CD4-positive, alpha-beta T cell treated with Interleukin-21 for 1 hour (primary cell): Measurements from ENCODE around the gene VIT.

Experiments used
- DNase-seq: peaks from one replicate; pipeline ENCODE4 v3.0.0-alpha.2; 2020

VIT gene

DNA sequence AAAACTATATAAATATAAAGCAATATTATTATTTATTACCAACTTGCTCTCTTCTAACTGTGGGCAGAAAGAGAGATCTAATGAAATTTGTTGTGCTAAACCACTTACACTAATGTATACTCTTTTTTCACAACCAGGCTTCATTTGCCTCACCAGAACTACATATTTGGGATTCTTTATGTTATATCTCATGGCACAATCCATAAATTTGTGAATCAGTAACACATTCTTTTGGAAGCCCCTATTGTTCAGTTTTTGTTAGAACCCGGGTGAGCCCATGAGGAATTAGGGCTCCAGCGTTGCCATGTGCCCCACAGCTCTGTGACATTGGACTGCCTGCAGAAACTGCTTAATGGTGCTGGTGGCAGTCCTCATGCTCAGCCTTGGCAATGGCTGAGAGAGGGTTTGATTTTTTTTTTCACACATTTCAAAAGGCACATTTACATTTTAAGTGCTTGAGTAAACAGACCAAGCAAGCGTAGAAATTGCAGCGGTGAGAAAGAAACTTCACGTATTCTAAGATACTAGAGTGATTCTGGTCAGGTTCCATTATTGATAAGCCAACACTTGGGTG, 15.3 kb downstream of the VIT start:
- no peak for DNase-seq

- no peak for DNase-seq
These were observed 16.8 kb downstream of the VIT start for GRCh38 chr2:36713310-36713709.

DNA sequence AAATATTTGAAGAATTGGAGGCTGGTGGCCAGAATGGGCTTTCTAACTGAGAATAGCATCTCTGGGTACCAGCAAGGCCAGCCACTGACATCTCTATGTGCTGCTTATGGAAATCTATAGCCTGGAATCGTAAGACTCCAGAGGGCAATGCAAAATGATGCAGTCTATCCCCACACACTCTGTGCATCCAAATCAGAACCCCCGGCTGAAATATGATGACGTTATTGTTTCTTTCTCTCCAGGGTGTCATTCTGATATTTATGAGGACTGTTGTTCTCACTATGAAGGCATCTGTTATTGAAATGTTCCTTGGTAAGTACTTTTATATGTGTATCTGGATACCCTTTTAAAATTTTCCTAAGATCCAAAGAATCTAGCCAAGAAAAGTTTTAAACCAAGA, 19.6 kb downstream of the VIT start:
- DNase-seq: no peak

- no peak for DNase-seq
These were observed 21.2 kb downstream of the VIT start for GRCh38 chr2:36717603-36718266.

- DNase-seq: no peak
These were observed 31.0 kb downstream of the VIT start for GRCh38 chr2:36727550-36727949.

DNA sequence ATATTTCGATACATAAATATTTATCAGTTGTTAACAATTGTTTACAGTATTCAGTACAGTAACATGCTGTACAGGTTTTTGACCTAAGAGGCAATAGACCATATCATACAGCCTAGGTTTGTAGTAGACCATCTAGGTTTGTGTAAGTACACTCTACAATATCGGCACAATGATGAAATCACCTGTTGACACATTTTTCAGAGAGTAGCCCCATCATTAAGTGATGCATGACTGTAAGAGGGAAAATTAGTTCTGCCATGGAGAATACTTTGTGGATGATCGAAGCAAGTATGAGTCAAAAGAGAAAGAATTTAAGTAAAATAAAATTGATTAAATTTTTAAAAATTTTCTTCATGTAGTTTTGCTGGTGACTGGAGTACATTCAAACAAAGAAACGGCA, 32.6 kb downstream of the VIT start:
- no peak for DNase-seq

GRCh38 chr2:36731941-36732672, 35.6 kb downstream of the VIT start:
- DNase-seq: no peak

DNA sequence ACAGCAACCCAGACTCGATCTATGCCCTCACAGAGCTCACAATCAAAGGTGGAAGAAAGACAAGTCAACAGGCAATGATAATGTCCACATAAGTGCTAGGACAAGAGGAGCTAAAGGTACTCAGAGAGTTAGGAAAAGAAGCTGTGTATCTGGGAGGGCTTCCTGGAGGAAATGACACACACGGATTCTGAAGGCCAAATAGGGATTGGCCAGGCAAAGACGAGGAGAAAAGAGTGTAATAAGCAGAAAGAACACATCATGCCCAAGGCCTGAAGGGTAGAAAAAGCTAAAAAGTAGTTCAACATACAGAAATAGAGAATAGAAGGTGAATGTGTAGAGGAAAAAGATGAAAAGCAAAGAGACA, 36.1 kb downstream of the VIT start:
- no peak for DNase-seq

DNA sequence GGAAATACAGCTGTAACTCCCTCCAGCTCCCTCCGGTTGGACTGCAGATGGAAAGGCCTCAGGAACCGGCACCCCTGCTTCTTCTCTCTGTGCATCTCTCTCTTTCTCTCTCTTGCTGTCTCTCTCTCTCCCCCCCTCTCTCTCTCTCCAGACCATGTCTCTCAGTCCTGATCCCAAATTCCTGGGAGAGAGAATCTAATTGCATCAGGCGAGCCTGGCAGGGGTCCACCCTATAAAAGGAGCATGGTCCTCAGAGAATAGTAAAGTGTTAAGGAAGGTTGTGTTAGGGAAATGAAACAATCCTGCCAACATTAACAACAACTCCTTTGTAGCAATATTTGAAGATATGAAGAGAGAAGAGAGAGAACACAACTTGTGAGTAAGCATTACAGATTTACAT, 36.7 kb downstream of the VIT start:
- DNase-seq: no peak

DNA sequence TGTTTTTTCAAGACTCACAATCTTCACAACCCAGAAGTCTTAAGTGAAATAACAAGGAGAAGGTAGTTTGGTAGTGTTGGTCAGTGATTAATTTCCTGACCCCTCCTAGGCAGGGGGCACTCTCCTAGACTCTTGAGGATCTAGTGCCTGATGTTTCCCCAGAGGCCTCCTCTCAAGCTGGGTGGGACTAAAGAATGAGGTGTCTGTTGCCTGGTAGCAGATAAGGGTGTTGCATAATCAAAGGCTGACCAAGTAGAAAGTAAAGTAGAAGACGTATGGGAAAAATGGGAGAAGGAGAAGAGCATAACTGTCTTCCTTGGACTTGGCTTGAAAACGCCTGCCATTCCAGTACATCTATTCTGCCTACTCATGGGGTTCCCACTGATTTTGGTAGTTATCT, 37.8 kb downstream of the VIT start:
- no peak for DNase-seq

- no peak for DNase-seq
These were observed 40.7 kb downstream of the VIT start for GRCh38 chr2:36737131-36737750.

DNA sequence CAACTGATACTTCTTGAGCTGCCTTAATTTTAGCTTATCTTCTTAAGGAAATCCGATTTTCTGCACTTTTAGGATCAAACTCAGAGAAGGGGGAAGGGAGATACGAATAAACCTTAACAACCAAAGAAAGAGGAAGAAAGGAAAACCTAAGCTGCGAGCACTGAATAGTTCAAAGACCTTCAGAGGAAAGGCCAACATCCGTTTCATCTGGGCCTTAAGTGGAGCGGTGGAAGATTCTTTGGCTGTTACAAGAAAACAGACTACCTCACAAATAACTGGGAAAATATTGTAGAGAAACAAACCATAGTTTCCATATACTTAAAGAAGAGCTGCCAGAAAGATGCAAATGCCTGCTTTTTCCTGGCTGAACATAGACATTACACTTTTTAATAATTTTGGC, 43.6 kb downstream of the VIT start:
- DNase-seq: no peak

DNA sequence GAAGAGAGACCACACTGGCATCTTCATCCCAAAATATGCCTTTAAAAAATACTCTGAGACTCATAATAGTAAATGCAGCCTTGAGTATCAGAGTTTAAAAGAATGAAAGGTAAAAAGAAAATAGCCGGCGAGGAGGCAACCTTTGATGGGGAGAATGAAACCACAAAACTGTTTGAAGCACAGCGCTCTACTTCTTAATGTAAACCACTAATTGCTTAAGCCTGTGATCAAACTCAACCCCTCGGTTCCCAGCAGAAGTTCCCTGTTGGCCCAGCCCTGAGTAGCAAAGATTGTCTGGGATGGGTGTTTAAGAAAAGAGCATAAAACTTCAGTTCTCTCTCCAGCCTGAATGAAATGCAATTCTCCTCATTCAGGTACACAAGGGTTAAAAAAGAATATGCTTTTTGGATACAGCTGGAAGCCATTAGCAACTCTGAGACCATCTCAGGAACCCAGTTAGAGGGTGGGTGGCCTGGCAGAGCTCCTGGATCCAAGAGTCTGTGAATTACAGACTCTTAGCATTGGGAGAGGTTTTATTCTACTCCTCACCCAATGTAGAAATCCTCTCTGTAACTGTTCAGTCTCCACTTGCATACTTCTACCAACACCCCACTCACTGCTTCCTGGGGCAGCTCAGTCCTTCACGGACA, 44.8 kb downstream of the VIT start:
- DNase-seq: no peak

DNA sequence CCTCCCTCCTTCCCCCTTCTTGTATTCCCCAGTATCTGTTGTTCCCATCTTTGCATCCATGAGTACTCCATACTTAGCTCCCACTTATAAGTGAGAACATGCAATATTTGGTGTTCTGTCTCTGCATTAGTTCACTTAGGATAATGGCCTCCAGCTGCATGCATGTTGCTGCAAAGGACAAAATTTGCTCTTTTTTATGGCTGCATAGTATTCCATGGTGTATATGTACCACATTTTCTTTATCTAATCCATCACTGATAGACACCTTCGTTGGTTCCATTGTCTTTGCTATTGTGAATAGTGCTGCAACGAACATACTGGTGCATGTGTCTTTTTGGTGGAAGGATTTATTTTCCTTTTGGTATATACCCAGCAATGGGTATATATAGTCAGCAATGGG, 47.4 kb downstream of the VIT start:
- DNase-seq: no peak

DNA sequence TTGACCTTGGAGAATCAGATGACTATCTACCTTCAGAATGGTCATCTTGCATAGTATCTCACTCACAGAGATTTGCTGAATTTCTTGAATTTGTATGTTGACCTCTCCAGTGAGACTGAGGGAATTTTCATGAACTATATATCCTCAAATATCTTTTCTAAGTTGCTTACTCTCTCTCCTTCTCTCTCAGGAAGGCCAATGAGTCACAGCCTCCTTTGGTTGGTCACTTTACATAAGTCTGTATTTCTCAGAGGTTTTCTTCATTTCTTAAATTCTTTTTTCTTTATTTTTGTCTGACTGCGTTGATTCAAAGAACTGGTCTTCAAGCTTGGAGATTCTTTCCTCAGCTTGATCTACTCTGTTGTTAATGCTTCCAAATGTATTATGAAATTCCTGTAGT, 51.7 kb downstream of the VIT start:
- no peak for DNase-seq

- DNase-seq: no peak
These were observed 53.6 kb downstream of the VIT start for GRCh38 chr2:36750101-36750500.

DNA sequence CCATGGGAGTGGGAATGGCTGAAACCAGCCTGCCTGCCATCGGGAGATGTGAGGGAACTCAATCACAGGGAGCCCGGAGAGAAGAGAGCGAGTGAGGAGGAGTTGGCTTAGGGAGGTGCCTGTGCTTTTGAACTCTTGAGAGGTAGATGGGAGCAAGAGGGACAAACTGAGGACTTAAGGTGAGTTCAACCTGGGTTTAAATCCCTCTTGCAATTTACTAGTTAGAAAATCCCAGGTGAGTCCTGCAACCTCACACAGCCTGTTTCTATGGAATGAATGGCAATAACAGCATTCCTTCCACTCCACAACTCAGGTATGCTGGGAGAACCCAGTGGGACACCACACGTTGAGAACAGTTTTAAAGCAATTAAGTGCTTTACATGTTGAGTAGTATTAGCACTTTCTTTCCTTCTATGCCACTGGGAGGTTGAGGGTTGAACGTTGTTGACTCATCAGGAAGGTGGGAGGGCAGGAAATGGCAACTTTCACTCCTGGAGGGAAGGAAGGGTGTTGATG, 57.3 kb downstream of the VIT start:
- DNase-seq: no peak

DNA sequence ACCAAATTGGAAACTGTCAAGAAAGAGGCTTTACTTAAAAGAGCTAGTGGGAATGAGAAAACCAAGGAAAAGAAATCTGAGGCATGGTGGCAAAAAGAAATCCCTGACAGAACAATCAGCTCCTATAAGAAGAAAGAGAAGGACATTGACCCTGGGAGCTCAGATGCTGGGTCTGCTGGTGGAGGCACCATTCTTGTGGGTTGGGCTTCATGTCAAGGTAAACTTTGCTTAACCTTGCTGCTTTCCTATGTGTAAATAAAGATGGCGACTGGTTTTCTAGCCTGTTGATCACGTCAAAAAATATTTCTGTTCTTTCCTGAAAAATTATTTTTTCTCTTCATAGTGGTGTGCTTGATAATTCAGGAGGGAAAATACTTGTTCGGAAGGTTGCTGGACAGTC, 58.1 kb downstream of the VIT start:
- DNase-seq: no peak

GRCh38 chr2:36756438-36756837, 59.9 kb downstream of the VIT start:
- no peak for DNase-seq

- no peak for DNase-seq
These were observed 66.4 kb downstream of the VIT start for GRCh38 chr2:36762764-36763490.

DNA sequence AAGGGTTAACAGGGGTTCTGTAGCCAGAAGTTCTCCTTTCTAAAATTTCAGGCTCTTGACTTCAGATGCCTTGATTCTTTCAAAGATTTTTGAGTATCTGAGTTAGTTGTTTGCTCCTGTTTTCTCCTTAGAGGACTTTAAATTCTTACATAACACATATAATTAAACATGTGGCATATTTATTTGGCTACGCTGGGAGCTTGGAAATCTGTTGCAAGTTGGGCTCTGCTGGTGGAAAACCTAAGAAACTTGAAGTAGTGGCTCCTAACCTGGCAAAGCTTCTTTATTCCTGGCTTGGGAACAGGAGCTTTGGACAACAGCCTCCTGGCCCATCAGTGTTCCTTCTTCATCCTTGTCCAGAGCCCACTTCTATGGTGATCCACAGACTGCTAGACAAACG, 72.6 kb downstream of the VIT start:
- no peak for DNase-seq

DNA sequence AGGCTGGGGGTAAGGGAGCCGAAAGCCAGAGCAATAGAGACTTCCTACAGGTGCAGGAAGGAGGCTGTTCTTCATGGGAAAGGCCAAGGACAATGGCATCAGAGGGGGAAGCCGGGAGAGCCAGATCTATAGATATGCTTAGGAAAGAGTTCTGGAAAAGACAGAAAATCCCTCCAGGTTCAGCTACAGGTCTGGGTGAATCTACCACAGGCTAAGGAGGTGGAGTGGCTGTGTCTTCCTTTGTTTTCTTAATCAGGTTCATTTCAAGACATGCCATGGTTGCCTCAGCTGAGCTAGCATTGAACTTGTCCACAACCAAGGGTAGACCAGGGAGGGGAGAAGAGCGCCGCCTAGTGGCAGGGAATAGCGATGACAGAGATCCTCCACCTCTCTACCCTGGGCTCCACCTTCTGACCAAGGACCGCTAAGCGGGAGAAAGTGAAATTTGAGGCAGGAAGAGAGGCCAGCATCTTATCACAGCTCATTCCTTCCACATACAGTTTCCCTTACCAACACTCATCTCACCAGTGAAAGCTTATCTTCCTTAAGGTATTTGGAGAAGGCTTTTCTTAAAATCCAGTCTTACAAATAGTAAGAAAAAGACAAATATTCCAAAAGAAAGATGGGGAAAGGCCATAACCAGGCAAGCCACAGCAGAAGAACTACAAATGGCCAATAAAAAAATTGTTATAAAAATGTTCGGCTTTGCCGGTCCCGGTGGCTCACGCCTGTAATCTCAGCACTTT, 74.2 kb downstream of the VIT start:
- DNase-seq: peak; percentile 16
